ENCODE measurements around the gene VASP. TPM values are rescaled to one million over a fixed set of nuclear protein-coding genes. Genes with fewer than 3 reads are reported as not detected.
A peak's percentile ranks its signal among the peaks of the same experiment; 100 is the strongest.

Gene VASP
- polyA plus RNA-seq, 1 donor from 2014 or later, result 6.1 TPM

- no peak overlapping the region for H2AFZ ChIP-seq (ENCODE audit: low read depth, low read length)
- H3K9ac ChIP-seq (ENCODE audit: low read length), result no peak overlapping the region
- H3K9me3 ChIP-seq (ENCODE audit: low read length), result no peaks in the 10 kb centered on the region
- H3K4me3 ChIP-seq (ENCODE audit: low read length), result no peak overlapping the region
- no peak for TF ChIP-seq EP300 (conservative IDR thresholded peaks at IDR 0.05; ENCODE audit: poor library complexity, severe bottlenecking)
- no peak for TF ChIP-seq TAF1 (IDR thresholded peaks at IDR 0.05; ENCODE audit: low read depth)
- no peak for TF ChIP-seq POLR2AphosphoS5 (IDR thresholded peaks at IDR 0.05)
- no peak for TF ChIP-seq EZH2 (IDR thresholded peaks at IDR 0.05; ENCODE audit: borderline replicate concordance, insufficient read depth, low read length, poor library complexity, severe bottlenecking)
- TF ChIP-seq, protein P1, sequence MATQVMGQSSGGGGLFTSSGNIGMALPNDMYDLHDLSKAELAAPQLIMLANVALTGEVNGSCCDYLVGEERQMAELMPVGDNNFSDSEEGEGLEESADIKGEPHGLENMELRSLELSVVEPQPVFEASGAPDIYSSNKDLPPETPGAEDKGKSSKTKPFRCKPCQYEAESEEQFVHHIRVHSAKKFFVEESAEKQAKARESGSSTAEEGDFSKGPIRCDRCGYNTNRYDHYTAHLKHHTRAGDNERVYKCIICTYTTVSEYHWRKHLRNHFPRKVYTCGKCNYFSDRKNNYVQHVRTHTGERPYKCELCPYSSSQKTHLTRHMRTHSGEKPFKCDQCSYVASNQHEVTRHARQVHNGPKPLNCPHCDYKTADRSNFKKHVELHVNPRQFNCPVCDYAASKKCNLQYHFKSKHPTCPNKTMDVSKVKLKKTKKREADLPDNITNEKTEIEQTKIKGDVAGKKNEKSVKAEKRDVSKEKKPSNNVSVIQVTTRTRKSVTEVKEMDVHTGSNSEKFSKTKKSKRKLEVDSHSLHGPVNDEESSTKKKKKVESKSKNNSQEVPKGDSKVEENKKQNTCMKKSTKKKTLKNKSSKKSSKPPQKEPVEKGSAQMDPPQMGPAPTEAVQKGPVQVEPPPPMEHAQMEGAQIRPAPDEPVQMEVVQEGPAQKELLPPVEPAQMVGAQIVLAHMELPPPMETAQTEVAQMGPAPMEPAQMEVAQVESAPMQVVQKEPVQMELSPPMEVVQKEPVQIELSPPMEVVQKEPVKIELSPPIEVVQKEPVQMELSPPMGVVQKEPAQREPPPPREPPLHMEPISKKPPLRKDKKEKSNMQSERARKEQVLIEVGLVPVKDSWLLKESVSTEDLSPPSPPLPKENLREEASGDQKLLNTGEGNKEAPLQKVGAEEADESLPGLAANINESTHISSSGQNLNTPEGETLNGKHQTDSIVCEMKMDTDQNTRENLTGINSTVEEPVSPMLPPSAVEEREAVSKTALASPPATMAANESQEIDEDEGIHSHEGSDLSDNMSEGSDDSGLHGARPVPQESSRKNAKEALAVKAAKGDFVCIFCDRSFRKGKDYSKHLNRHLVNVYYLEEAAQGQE (IDR thresholded peaks at IDR 0.05; ENCODE audit: borderline replicate concordance), result no peak
- TF ChIP-seq MXI1 (conservative IDR thresholded peaks at IDR 0.05; ENCODE audit: poor library complexity, severe bottlenecking), result no peak
- TF ChIP-seq CTCF (IDR thresholded peaks at IDR 0.05; ENCODE audit: poor library complexity, severe bottlenecking), result no peak
- no peak for TF ChIP-seq SMC3 (conservative IDR thresholded peaks at IDR 0.05; ENCODE audit: poor library complexity)
- no peaks in the 10 kb centered on the region for H3K9me2 ChIP-seq (ENCODE audit: insufficient read depth, low read length)
- H3F3A ChIP-seq (ENCODE audit: insufficient read depth, low read length, poor library complexity, severe bottlenecking), result no peaks in the 10 kb centered on the region
- no peaks in the 10 kb centered on the region for H3K36me3 ChIP-seq (ENCODE audit: insufficient read depth, low read length)
- H3K27ac ChIP-seq (ENCODE audit: low read length), result no peak overlapping the region
- peaks cover 3% of the 10 kb centered on the region for H3K79me2 ChIP-seq (replicated peaks; ENCODE audit: insufficient read depth, low read length)
- H3K4me2 ChIP-seq (ENCODE audit: low read length), result no peak overlapping the region
- peaks cover under 1% of the 10 kb centered on the region for H4K20me1 ChIP-seq (ENCODE audit: insufficient read depth)
- H3K27me3 ChIP-seq (ENCODE audit: insufficient read depth, low read depth, low read length), result peaks cover 49% of the 10 kb centered on the region
These were observed 9.5 kb upstream of the VASP start for GRCh38 chr19:45497791-45498190.

- peaks cover 49% of the 10 kb centered on the region for H3K27me3 ChIP-seq (ENCODE audit: insufficient read depth, low read depth, low read length)
- H2AFZ ChIP-seq (ENCODE audit: low read depth, low read length), result no peak within 1 kb of the TSS
- no peaks in the 10 kb centered on the region for H4K20me1 ChIP-seq (ENCODE audit: insufficient read depth)
- H3K4me2 ChIP-seq (ENCODE audit: low read length), result no peak within 1 kb of the TSS
- H3K27ac ChIP-seq (ENCODE audit: low read length), result no peak within 1 kb of the TSS
- TF ChIP-seq SMC3 (conservative IDR thresholded peaks at IDR 0.05; ENCODE audit: poor library complexity) (no peak), MXI1 (conservative IDR thresholded peaks at IDR 0.05; ENCODE audit: poor library complexity, severe bottlenecking) (peak; percentile 19), TAF1 (IDR thresholded peaks at IDR 0.05; ENCODE audit: low read depth) (no peak), EZH2 (IDR thresholded peaks at IDR 0.05; ENCODE audit: borderline replicate concordance, insufficient read depth, low read length, poor library complexity, severe bottlenecking) (no peak), POLR2AphosphoS5 (IDR thresholded peaks at IDR 0.05) (peak; percentile 9), CTCF (IDR thresholded peaks at IDR 0.05; ENCODE audit: poor library complexity, severe bottlenecking) (peak; percentile 36)
- TF ChIP-seq, protein P1 (IDR thresholded peaks at IDR 0.05; ENCODE audit: borderline replicate concordance), result no peak
- H3K4me3 ChIP-seq (ENCODE audit: low read length), result peak within 1 kb of the TSS; percentile 99
- no peaks in the 10 kb centered on the region for H3F3A ChIP-seq (ENCODE audit: insufficient read depth, low read length, poor library complexity, severe bottlenecking)
- peak within 1 kb of the TSS; percentile 97 for H3K9ac ChIP-seq (ENCODE audit: low read length)
- H3K9me2 ChIP-seq (ENCODE audit: insufficient read depth, low read length), result no peaks in the 10 kb centered on the region
- H3K9me3 ChIP-seq (ENCODE audit: low read length), result no peaks in the 10 kb centered on the region
- no peaks in the 10 kb centered on the region for H3K36me3 ChIP-seq (ENCODE audit: insufficient read depth, low read length)
- H3K79me2 ChIP-seq (replicated peaks; ENCODE audit: insufficient read depth, low read length), result peaks cover 3% of the 10 kb centered on the region
These were observed 8.7 kb upstream of the VASP start, which contains the start of gene PPM1N for GRCh38 chr19:45498411-45499195. TSS of gene PPM1N (plus strand) at chr19:45498443. CDS start at chr19:45498473, 30 bp downstream.
